Activated CD8-positive, alpha-beta T cell treated with anti-CD3 and anti-CD28 coated beads for 36 hours (primary cell): Measurements from ENCODE around the gene ITIH3. TPM values are rescaled to one million over a fixed set of nuclear protein-coding genes. Genes with fewer than 3 reads are reported as not detected.

Experiments
- ATAC-seq: fragments of 200-7000 bp; cut with Tn5 transposase; one replicate; pipeline ENCODE4 v1.10.0; 2021; ENCODE audit warnings: mild to moderate bottlenecking, moderate library complexity
- CTCF ChIA-PET: fragments of 350-600 bp; sonication (Branson Sonifier 250); formaldehyde crosslinking; loops from one replicate; lab custom pipeline; 2021; ENCODE audit warnings: antibody characterized with exemption; lab: Charles Lee
- POLR2A ChIA-PET: fragments of 350-600 bp; sonication (Branson Sonifier 250); formaldehyde crosslinking; loops from one replicate; lab custom pipeline; 2021; ENCODE audit warnings: antibody characterized with exemption; lab: Charles Lee
- DNase-seq: peaks from one replicate; pipeline ENCODE4 v3.0.0-alpha.2; 2020
- H3K27ac Mint-ChIP-seq: one replicate; pipeline ENCODE4 v1.8.0; 2021; ENCODE audit warnings: mild to moderate bottlenecking, mixed read lengths
- H3K27me3 Mint-ChIP-seq: one replicate; pipeline ENCODE4 v1.8.0; 2021; ENCODE audit warnings: mixed read lengths
- H3K36me3 Mint-ChIP-seq: one replicate; pipeline ENCODE4 v1.8.0; 2021; ENCODE audit warnings: low read depth, mixed read lengths
- H3K4me1 Mint-ChIP-seq: one replicate; pipeline ENCODE4 v1.8.0; 2021; ENCODE audit warnings: low read depth, mixed read lengths
- H3K4me3 Mint-ChIP-seq: one replicate; pipeline ENCODE4 v1.8.0; 2021; ENCODE audit warnings: mild to moderate bottlenecking, moderate library complexity, mixed read lengths
- H3K9me3 Mint-ChIP-seq: one replicate; pipeline ENCODE4 v1.8.0; 2021; ENCODE audit warnings: mixed read lengths
- CTCF ChIP-seq: fragments of 200-600 bp; IDR thresholded peaks from one replicate; pipeline ENCODE4 v1.8.0; 2022; ENCODE audit warnings: antibody characterized with exemption, mild to moderate bottlenecking
- intact Hi-C: fragments of 100-400 bp; cut with micrococcal nuclease; formaldehyde crosslinking; loops from one replicate; pipeline ENCODE4 v1.10.0; 2022
- total RNA-seq, 2 experiments: library from RNA; stranded (reverse); gene quantifications; one replicate each; pipeline ENCODE4 v1.2.3, GENCODE V29; 2021

ITIH3 gene
- total RNA-seq, 2 experiments from 2014 or later, result not detected

GRCh38 chr3:52779837-52780585 is 14.6 kb upstream of the ITIH3 start:
- Mint-ChIP-seq H3K27me3 (peaks cover 2% of the 10 kb centered on the region), H3K4me1 (no peaks in the 10 kb centered on the region), H3K27ac (no peak overlapping the region), H3K4me3 (no peak overlapping the region), H3K36me3 (no peaks in the 10 kb centered on the region), H3K9me3 (no peaks in the 10 kb centered on the region)
- ATAC-seq (no peak), DNase-seq (no peak)
- intact Hi-C loops, result no loop called here
- POLR2A ChIA-PET, result interaction anchor here (1.7 kb wide), 1 partner anchor 9 kb away, joined by 8 read pairs; the partner anchor contains the start of gene NEK4
- TF ChIP-seq CTCF, result no peak
- CTCF ChIA-PET, result interaction anchor here (0.7 kb wide), 1 partner anchor 19 kb away, joined by 3 read pairs; no protein-coding TSS in a partner anchor

- DNase-seq (no peak), ATAC-seq (no peak)
- POLR2A ChIA-PET, result no interaction called here
- Mint-ChIP-seq H3K27ac (no peak overlapping the region), H3K4me1 (no peaks in the 10 kb centered on the region), H3K36me3 (no peaks in the 10 kb centered on the region), H3K27me3 (peaks cover 2% of the 10 kb centered on the region), H3K9me3 (no peaks in the 10 kb centered on the region), H3K4me3 (no peak overlapping the region)
- no peak for TF ChIP-seq CTCF
- intact Hi-C loops, result no loop called here
- CTCF ChIA-PET, result interaction anchor here (1.3 kb wide), 1 partner anchor 17 kb away, joined by 6 read pairs; no protein-coding TSS in a partner anchor
Measured at GRCh38 chr3:52781741-52782140, 12.9 kb upstream of the ITIH3 start.

GRCh38 chr3:52782412-52783210 is 12.0 kb upstream of the ITIH3 start:
- DNase-seq, result no peak

GRCh38 chr3:52783211-52783555 is 11.4 kb upstream of the ITIH3 start:
- no peak overlapping the region for H3K4me3 Mint-ChIP-seq
- H3K4me1 Mint-ChIP-seq, result no peaks in the 10 kb centered on the region
- DNase-seq (no peak), ATAC-seq (no peak)
- peaks cover 2% of the 10 kb centered on the region for H3K27me3 Mint-ChIP-seq
- no peak for TF ChIP-seq CTCF
- H3K9me3 Mint-ChIP-seq, result no peaks in the 10 kb centered on the region
- CTCF ChIA-PET, result interaction anchor here (0.6 kb wide), 1 partner anchor 38 kb away, joined by 3 read pairs; no protein-coding TSS in a partner anchor
- POLR2A ChIA-PET, result no interaction called here
- intact Hi-C loops, result no loop called here
- H3K36me3 Mint-ChIP-seq, result no peaks in the 10 kb centered on the region
- H3K27ac Mint-ChIP-seq, result no peak overlapping the region

More at GRCh38 chr3:52782412-52783210, 12.0 kb upstream of the ITIH3 start:
- intact Hi-C loops, result no loop called here
- Mint-ChIP-seq H3K9me3 (no peaks in the 10 kb centered on the region), H3K27ac (no peak overlapping the region), H3K36me3 (no peaks in the 10 kb centered on the region), H3K4me1 (no peaks in the 10 kb centered on the region), H3K4me3 (no peak overlapping the region), H3K27me3 (peaks cover 2% of the 10 kb centered on the region)
- ChIA-PET CTCF (interaction anchor here (1.3 kb wide), 1 partner anchor 16 kb away, joined by 6 read pairs; no protein-coding TSS in a partner anchor), POLR2A (no interaction called here)
- no peak for ATAC-seq
- no peak for TF ChIP-seq CTCF
